Keratinocyte (primary cell): ENCODE data around the gene TRABD2B. TPM values are rescaled to one million over a fixed set of nuclear protein-coding genes. Genes with fewer than 3 reads are reported as not detected.

Experiments used
- DNase-seq: peaks from one replicate; pipeline ENCODE4 v3.0.0-alpha.2; 2011; ENCODE audit warnings: low read depth, missing footprints, low spot score
- FAIRE-seq: peaks from 2 replicates; lab custom pipeline; 2011; peaks lifted over from hg19 to GRCh38; lab: Jason Lieb, UNC
- H2AFZ ChIP-seq: 2 replicates; pipeline ENCODE4 v1.6.0; 2012; ENCODE audit warnings: low read length, control low read depth, inconsistent platforms; ENCODE audit not compliant: control insufficient read depth
- H3K27ac ChIP-seq: 2 replicates; pipeline ENCODE4 v1.5.1; 2011; ENCODE audit warnings: low read length; ENCODE audit not compliant: control insufficient read depth, insufficient read depth
- H3K27me3 ChIP-seq: 3 replicates; pipeline ENCODE4 v1.6.0; 2011; ENCODE audit warnings: low read length; ENCODE audit not compliant: control insufficient read depth, insufficient read depth; ENCODE audit errors: extremely low read depth
- H3K36me3 ChIP-seq, 2 experiments: 2 replicates in 1 of 2; 3 replicates in 1 of 2; pipeline ENCODE4 v1.5.1; 2011; ENCODE audit warnings: low read length in 2 of 2, mild to moderate bottlenecking in 1 of 2; ENCODE audit not compliant: control insufficient read depth in 2 of 2, insufficient read depth in 2 of 2; ENCODE audit errors: extremely low read depth in 1 of 2
- H3K4me1 ChIP-seq: 3 replicates; pipeline ENCODE4 v1.5.1; 2011; ENCODE audit warnings: low read length; ENCODE audit not compliant: control insufficient read depth, insufficient read depth; ENCODE audit errors: extremely low read depth
- H3K4me2 ChIP-seq: 3 replicates; pipeline ENCODE4 v1.6.0; 2011; ENCODE audit warnings: low read depth, low read length; ENCODE audit not compliant: control insufficient read depth, insufficient read depth; ENCODE audit errors: extremely low read depth
- H3K4me3 ChIP-seq, 3 experiments: fragments of 200-600 bp in 1 of 3; sonication (generic) in 1 of 3; 2 replicates in 2 of 3; 3 replicates in 1 of 3; pipeline ENCODE4 v1.5.1; 2011 to 2016; ENCODE audit warnings: low read length in 3 of 3, mild to moderate bottlenecking in 3 of 3, control low read depth in 2 of 3, inconsistent platforms in 1 of 3, low read depth in 1 of 3, mixed read lengths in 1 of 3, mixed run types in 1 of 3, moderate library complexity in 1 of 3; ENCODE audit not compliant: control insufficient read depth in 2 of 3, insufficient read depth in 2 of 3; ENCODE audit errors: extremely low read depth in 1 of 3
- H3K79me2 ChIP-seq: 2 replicates; pipeline ENCODE4 v1.6.0; 2012; ENCODE audit warnings: low read length; ENCODE audit not compliant: control insufficient read depth, insufficient read depth
- H3K9ac ChIP-seq: 3 replicates; pipeline ENCODE4 v1.6.0; 2011; ENCODE audit warnings: low read length; ENCODE audit not compliant: control insufficient read depth, insufficient read depth; ENCODE audit errors: extremely low read depth
- H3K9me1 ChIP-seq: 3 replicates; pipeline ENCODE4 v1.6.0; 2011; ENCODE audit warnings: low read length; ENCODE audit not compliant: control insufficient read depth, insufficient read depth; ENCODE audit errors: extremely low read depth
- H3K9me3 ChIP-seq: 2 replicates; pipeline ENCODE4 v1.5.1; 2012; ENCODE audit warnings: low read depth, low read length; ENCODE audit not compliant: control insufficient read depth
- H4K20me1 ChIP-seq: 3 replicates; pipeline ENCODE4 v1.6.0; 2011; ENCODE audit warnings: low read length; ENCODE audit not compliant: control insufficient read depth, insufficient read depth; ENCODE audit errors: extremely low read depth
- CTCF ChIP-seq, 3 experiments: IDR thresholded peaks in 1 of 3; conservative IDR thresholded peaks in 1 of 3; optimal IDR thresholded peaks in 1 of 3; 2 replicates in 2 of 3; 3 replicates in 1 of 3; pipeline versions ENCODE3 to v1.5.1; 2011; ENCODE audit warnings: low read length in 3 of 3, mild to moderate bottlenecking in 3 of 3, moderate library complexity in 2 of 3, control low read depth in 1 of 3, inconsistent platforms in 1 of 3; ENCODE audit not compliant: insufficient read depth in 2 of 3; ENCODE audit errors: extremely low read depth in 1 of 3
- EZH2 ChIP-seq: IDR thresholded peaks from one replicate; pipeline ENCODE4 v1.6.1; 2012; ENCODE audit warnings: inconsistent platforms, mild to moderate bottlenecking, low read length, moderate library complexity
- dilution Hi-C: fragments of 300-500 bp; cut with MboI; formaldehyde crosslinking; loops from one replicate; pipeline ENCODE4 v1.7.0; 2020; ENCODE audit warnings: low sequenced_read_pairs; ENCODE audit not compliant: extremely low pct_ligation_motif_present
- polyA plus RNA-seq, 5 experiments: library from polyadenylated mRNA; depleted of rRNA in 3 of 5; stranded (reverse) in 3 of 5; stranded (forward) in 1 of 5; unstranded in 1 of 5; fragments of >200 nt; gene quantifications; 1 replicate in 1 of 5; 2 replicates in 3 of 5; 3 replicates in 1 of 5; pipeline versions ENCODE4 v1.2.1 to v1.2.3, GENCODE V29; 2011 to 2012; ENCODE audit warnings: missing spikeins in 2 of 5, low read depth in 1 of 5, low replicate concordance in 1 of 5

TRABD2B gene
- polyA plus RNA-seq, 1 donor (not counting 4 experiments of a cell fraction or from before 2014, with no cell fraction given) = 0.13 TPM

GRCh38 chr1:47782414-47783166, 214.6 kb downstream of the TRABD2B start:
- dilution Hi-C loops = no loop called here
- FAIRE-seq = no peak
- no peak for DNase-seq

DNA sequence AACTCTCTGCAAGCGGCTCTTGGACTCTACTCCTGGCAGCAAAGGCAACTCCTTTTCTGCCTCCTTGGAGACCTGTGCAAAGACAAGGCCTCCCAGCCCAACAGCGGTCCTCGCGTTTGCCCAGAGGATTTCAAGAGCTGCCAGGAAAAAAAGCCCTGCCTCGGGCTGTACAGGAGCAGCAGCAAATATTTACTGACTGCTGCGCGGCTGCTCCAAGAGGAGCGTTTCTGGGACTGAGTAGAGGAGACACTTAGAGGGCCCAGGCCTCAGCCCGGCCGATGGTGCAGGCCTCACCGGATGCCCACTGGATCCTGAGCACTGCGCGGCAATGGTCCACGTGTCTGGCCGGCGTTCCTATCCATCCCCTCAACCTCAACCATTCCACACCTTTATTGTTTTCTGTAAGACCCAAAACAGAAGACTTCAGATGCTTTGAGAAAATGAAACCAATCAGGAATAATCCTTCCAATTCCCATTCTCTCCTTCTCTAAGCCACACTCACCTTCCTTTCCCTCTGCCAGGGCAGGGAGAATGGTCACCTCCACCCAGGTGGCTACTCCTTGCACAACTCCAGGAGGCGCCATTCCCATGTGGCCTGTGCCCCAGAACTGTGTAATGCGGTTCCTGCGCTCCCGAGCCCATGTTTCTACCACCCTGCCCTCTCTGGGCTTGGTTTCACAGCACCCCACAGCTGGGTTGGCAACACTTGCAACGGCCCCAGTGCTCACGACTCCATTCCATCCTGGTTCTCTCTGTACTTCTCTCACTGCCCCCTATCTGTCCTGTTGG, 215.8 kb downstream of the TRABD2B start:
- FAIRE-seq = no peak
- H3K9me1 ChIP-seq = no peaks in the 10 kb centered on the region
- dilution Hi-C loops = no loop called here
- H3K4me1 ChIP-seq = no peaks in the 10 kb centered on the region
- no peak overlapping the region for H2AFZ ChIP-seq
- H4K20me1 ChIP-seq = no peaks in the 10 kb centered on the region
- H3K4me3 ChIP-seq = no peak overlapping the region
- H3K9me3 ChIP-seq = no peaks in the 10 kb centered on the region
- no peak overlapping the region for H3K27ac ChIP-seq
- no peaks in the 10 kb centered on the region for H3K36me3 ChIP-seq
- no peak overlapping the region for H3K9ac ChIP-seq
- no peak overlapping the region for H3K4me2 ChIP-seq
- H3K27me3 ChIP-seq = peaks cover 3% of the 10 kb centered on the region
- no peaks in the 10 kb centered on the region for H3K79me2 ChIP-seq
- DNase-seq = no peak
- TF ChIP-seq CTCF (optimal IDR thresholded peaks at IDR 0.05 in 1 of 3, IDR thresholded peaks at IDR 0.05 in 1 of 3, conservative IDR thresholded peaks at IDR 0.05 in 1 of 3; ENCODE audit: extremely low read depth in 1 of 3, insufficient read depth in 2 of 3, low read length in 3 of 3) (no peak), EZH2 (no peak)

More at GRCh38 chr1:47782414-47783166, 214.6 kb downstream of the TRABD2B start:
- Histone ChIP-seq H3K4me1 (no peaks in the 10 kb centered on the region), H2AFZ (no peak overlapping the region), H3K4me2 (no peak overlapping the region), H4K20me1 (no peaks in the 10 kb centered on the region), H3K9me3 (no peaks in the 10 kb centered on the region), H3K4me3 (no peak overlapping the region), H3K9ac (no peak overlapping the region), H3K79me2 (no peaks in the 10 kb centered on the region), H3K27me3 (peaks cover 3% of the 10 kb centered on the region), H3K36me3 (no peaks in the 10 kb centered on the region), H3K27ac (no peak overlapping the region), H3K9me1 (no peaks in the 10 kb centered on the region)
- no peak for TF ChIP-seq CTCF (optimal IDR thresholded peaks at IDR 0.05 in 1 of 3, IDR thresholded peaks at IDR 0.05 in 1 of 3, conservative IDR thresholded peaks at IDR 0.05 in 1 of 3; ENCODE audit: extremely low read depth in 1 of 3, insufficient read depth in 2 of 3, low read length in 3 of 3)
- TF ChIP-seq EZH2 = no peak
